Activated CD4-positive, CD25-positive, alpha-beta regulatory T cell treated with anti-CD3 and anti-CD28 coated beads, Interleukin-2, amount 50 U/mL, for 16 hours (primary cell): Measurements from ENCODE around the gene DNAJB5.
A peak's percentile ranks its signal among the peaks of the same experiment; 100 is the strongest.
"Not testable (repeated sequence)": the region's sequence is repeated elsewhere in the genome, so short reads cannot be mapped to it uniquely, and the experiment has no call there.

Source experiments
- DNase-seq: peaks from one replicate; pipeline ENCODE4 v3.0.0-alpha.2; 2020; ENCODE audit warnings: low read depth, low spot score

DNAJB5 gene

DNA sequence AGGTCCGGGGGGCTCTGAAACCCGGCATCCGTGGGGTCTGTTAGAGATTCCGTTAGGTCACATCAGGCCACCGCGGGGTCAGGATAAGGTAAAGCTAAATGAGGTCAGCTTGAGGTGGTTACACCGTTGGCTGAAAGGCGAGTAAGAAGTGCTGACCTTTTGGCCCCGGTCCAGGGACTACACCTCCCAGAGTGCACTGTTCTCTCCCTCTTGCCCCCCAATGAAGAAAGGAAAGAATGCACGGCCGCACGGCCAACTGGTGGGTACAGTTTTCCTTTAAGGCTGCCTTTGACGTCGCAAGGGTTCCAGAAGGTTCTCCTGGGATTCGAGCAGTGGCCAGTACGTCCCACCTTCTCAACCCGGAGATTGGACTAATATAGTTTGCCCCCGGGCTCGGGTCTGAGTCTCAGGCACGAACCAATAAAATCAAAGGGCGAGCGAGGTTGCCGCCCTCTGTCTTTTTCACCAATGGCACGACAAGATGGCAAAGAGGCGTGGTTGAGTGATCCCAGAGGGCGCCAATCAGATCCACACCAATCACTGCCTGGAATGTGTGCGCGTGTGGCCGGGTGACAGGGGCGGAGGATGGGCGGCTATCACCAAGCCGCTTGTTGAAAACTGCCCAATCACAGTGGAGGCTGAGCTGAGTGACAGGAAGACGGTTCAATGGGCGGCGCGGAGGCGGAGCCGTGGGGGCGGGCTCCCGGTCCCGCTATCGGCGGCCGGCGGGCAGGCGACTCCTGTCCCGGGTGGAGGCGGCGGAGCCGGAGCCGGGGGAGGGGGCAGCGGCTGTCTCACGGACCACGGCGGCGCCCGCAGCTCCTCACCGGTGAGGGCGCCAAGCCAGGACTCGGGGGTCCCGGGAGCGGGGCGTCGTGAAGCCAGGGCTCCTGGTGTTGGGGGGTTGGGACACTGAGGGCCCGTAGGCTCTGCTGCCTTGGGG lies at the start of gene DNAJB5:
TSS of gene DNAJB5 (plus strand) at position 743 of the 943 bp plus-strand sequence. CDS start 886 bp downstream, outside the sequence.
- peak; percentile 95 for DNase-seq

DNA sequence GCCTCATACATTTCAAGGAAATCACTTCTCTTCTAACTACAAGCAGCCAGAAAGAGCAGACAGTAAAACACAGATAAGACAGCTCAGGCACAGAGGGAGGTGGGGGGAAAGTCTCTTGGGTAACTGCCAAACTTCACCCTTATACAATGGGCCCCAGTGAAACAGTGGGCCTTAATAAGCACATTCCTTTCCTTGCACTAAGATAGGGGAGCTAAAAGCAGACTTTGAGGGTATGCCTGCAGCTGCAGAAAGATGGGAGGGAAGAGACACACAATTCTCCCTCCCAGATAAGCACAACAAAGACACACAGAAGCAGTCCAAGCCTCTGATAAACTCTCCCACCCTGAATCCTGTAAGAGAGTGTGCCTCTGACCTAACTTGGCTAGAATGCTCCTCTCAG lies 49.6 kb upstream of the DNAJB5 start:
- not testable (repeated sequence) for DNase-seq

DNA sequence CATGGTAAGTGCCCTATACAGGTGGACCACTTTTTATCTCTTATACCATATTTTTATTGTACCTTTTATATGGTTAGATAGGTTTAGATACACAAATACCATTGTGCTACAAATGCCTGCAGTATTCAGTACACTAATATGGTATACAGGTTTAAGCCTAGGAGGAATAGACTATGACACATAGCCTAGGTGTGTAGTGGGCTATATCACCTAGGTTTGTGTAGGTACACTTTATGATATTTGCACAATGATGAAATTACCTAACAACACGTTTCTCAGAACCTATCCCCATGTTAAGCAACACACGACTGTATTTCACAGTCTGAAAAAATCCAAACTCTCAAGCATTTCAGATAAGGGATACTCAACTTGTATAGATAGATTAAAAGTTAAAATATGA lies 41.1 kb upstream of the DNAJB5 start:
- no peak for DNase-seq

DNA sequence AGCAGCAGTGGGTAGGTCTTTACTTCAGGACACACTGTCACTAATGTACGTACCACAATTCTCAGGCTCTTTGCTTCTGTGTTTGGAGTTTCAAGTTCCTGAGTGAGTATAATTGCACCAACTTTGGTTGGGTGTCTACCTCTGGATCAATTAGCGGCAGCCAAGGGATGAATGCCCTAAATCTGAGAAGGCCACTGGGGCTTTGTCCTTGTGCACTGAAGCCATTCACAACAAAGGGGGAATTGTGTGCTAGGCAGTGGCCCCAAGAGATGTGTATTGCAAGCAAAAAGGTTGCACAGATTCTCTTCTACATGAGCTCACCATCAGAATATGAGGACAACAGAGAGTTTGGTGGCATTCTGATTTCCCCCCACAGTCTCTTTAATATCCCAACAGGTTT lies 35.3 kb upstream of the DNAJB5 start:
- DNase-seq: no peak

DNA sequence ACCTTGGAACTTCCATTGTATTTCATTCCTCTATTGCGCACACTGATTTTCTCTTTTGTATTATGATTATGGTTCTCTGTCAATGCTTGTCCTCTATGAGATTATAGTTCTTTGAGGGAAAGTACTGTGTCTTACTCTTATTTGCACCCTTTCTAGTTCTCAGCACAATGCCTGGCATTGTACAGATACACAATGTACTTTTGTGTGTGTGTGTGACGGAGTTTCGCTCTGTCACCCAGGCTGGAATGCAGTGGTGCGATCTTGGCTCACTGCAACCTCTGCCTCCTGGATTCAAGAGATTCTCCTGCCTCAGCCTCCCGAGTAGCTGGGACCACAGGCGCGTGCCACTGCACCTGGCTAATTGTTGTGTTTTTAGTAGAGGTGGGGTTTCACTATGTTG lies 33.5 kb upstream of the DNAJB5 start:
- not testable (repeated sequence) for DNase-seq

DNA sequence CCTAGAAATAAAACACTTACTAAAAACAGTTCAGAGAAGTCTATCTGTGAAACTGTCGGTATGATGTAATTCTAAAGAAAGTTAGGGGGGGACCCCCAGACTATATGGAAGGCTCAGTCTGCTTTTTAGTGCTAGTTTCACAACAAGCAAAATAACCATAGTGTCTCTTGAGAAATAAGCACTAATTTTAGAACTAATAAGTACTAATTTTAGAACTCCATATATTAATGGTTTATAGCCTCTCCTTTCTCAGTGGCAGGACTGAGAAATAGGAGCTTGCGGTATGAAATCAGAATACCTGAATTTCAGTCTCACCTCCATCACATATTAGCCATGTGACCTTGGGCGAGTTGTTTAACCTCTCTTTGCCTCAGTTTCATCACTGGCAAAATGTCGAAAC lies 32.9 kb upstream of the DNAJB5 start:
- DNase-seq: no peak

DNA sequence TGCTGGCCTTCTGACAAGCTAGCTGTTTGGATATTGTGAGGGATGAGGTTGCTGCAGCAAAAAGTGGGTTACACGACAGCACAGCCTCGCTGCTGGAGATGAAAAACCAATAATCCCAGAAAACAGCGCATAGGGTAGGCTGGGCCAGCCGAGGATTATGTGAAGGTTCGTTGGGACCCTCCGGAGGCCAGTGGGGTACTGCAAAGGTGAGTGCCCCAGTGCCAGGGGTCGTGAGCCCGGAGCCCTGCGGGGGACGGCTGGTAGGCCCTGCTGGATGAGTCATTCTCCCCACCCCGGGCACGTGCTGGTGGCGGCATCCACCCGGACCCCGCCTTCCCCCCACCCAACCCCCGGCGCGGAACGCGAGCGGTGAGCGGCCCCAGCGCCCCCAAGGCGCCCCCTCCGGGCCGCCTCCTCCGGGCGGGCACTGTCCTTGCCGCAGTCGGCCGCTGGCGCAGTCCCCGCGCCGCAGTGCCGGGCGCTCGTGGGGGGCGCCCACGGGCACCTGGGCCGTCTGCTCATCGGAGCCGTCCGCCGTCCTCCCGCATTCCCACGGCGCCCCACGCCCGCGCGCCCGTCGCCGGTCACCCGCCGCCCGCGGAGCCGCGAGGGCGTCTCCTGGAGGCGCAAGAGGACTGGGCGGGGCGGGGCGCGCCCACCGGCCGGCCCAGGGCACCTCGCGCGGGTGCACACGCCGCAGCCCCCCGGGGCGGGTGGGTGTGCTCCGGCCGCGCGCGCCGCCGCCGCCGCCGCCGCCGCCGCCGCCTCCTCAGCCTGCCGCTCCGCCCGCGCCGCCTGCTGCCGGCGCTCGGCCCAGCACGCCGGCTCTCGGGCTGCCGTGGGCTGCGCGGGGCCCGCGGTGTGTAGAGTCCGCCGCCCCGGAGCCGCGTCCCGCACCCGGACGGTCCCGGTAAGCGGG lies 31.8 kb upstream of the DNAJB5 start, which contains the start of gene PHF24:
TSS of gene PHF24 (plus strand) at position 794 of the 919 bp plus-strand sequence. CDS start 13,014 bp downstream, outside the sequence.
- no peak for DNase-seq

DNA sequence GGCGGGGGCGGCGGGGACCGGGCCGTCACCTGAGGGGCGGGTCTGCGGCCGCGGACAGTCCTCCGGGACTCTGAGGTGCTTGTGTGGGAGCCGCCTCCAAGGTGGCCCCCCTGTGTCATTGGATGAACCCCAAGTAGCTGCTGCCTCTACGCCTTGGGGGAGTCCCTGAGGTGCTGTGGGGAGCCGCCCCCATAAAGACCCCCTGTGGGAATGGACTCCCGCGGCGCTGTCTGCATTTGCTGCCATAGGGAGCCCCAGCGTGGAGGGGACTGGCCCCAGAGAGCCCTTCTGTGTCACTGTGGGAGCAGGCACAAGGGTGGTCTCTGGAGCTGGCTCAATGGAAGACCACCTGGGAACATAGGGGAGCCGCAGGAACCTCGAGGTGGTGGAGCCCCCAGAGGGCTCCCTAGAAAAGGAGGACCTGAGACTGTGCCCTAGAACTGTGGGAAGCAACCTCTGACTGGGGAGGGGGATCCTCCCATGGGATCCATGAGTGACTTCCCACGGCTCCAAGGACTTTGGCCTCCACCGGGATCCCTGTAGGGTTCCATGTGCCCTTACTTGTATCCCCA lies 31.0 kb upstream of the DNAJB5 start:
- no peak for DNase-seq

DNA sequence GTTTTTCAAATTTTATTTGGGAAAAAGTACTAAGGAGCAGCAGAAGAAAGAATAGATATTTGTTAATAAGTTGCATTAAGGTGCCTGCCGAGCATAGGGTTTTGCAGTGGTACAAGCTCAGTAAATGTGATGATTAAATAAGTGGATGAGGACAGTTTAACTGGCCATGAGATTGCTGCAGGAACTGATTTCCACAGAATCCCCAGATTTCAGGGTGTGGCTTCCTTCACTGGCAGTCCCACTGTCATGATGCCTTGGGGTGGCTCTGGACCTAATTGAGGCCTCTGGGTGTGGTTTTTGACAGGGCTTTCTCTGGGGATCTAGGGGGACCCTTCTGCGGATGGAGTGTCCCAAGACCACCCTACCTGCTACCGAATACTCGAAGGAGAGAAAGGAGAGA lies 30.1 kb upstream of the DNAJB5 start:
- DNase-seq: no peak

DNA sequence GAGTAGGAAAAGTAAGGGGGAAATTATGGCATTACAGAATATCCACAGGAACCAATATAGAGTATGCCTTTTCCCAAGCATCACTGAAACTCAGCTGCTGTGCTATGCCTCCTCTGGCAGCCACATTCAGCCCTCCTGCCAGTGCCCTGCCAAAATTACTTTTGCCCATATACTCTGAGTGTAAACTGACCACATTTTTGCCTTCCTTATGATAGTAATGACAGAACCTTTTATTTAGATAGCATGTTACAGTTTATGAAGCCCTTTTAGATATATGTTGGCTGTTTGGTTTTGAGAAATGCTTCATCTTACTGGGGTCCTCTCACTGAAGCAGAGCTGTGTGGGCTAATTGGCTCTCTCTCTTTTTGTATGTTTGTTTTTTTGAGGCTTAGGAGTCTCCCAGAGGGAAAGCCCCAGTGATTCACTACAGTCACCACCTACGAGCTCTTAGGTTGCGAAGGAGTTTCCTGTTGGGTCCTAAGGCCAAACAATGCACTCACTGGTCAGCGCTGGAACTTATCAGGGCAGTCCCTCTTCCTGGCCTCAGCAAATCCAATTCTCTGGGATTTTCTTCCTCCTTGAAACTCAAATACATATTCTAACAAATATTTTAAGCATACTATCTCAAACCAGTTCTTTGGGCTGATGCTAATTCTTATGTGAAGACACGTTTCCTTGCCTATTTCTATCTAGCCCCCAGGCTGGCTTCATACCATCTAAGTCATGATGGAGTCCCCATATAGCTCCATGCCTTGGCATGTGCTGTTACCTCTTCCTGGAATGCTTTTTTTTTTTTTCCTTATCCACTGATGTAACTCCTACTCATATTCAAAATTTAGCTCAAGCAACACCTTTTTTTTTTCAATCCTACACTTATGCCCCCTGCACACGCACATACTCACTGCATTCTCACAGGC lies 27.7 kb upstream of the DNAJB5 start:
- no peak for DNase-seq

DNA sequence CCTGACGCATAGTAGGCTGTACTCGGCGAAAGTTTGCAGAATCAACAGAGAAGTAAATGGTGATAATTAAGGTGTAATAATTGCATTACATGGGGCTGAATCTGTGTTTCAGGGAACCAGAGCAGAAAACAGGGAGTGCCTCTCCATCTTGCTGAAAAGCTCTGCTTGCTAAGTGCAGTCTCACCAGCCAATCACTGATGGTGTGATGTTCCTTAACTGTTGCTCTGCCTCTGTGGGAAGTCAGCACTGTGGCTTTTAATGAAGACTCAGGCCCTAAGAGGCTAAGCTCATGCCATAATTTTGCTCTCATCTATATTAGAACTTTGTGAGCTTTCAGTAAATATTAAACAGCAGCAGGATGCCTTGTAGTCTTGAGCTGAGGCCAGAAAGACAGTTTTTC lies 27.0 kb upstream of the DNAJB5 start:
- DNase-seq: no peak

DNA sequence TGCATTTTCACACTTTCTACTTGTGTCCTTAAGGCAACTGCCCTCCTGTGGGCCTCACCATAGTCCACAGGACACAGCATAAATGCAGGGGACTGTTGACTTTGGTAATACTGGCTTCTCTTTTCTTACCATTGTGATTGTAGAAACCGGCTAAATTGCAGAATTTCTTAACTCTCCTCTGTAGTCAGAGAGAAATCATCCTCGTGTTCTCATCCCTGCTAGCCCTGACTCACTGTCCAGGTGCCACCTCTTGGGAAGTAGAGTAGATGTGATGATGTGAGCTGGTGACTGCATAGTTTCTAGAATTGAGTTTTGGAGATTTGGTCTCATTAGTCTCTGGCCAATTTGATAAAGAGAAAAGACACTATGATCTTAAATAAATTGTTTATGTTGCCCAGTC lies 26.0 kb upstream of the DNAJB5 start:
- no peak for DNase-seq

DNA sequence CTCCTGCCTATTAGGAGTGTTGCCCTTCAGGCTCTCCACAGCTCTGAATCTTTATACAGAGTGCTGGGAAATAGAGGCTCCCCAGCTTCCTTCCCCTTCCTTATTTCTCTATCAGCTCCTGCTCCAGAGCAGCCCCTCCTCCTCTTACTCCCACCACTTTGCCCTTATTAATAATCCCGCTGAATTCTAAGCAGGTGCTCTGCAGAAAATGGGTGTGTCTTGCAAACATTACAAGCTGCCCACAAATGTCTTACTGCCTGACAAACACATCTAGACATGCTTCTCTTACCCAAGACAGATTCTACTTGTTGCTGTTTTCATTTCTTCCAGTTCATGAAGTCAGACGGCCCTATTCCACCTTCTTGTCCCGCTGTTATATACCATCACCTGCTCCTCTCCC lies 25.1 kb upstream of the DNAJB5 start:
- no peak for DNase-seq

DNA sequence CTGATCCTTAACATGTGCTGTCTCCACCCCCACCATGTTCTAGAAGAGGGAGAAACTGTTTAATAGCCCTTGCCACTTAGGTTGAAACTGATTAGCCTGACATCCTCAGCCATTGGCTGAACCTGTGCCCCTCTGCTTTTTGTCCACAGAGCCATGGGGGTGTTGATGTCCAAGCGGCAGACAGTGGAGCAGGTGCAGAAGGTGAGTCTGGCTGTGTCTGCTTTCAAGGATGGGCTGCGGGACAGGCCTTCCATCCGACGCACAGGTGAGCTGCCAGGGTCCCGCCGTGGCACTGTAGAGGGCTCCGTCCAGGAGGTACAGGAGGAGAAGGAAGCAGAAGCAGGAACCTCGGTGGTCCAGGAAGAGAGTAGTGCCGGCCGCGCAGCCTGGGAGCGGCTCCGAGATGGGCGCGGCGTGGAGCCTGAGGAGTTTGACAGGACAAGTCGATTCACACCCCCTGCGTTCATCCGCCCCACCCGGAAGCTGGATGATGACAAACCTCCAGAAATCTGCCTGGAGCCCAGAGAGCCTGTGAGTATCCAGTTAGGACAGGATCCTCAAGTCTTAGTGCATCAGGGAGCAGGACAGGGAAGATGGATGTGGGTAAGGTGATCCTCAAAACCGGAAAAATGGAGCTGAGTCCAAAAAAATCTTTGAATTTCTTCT lies 18.3 kb upstream of the DNAJB5 start:
- DNase-seq: no peak

DNA sequence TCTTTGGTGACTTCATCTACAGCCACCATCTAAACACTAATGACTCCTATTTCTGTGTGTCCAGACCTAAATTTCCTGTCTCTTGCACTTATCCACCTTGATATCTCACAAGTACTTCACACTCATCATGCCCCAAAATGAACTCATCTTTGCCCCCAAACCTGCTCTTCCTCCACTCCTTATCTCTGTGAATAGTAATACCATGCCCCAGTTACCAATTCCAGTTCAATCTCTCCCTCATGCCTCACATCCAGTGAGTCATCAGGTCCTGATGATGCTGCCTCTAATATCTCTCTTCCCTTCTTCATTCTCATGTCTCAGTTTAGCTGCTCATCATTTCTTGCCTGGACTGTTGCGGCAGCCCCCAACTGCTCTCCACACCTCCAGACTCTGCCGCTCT lies 14.9 kb upstream of the DNAJB5 start:
- no peak for DNase-seq

DNA sequence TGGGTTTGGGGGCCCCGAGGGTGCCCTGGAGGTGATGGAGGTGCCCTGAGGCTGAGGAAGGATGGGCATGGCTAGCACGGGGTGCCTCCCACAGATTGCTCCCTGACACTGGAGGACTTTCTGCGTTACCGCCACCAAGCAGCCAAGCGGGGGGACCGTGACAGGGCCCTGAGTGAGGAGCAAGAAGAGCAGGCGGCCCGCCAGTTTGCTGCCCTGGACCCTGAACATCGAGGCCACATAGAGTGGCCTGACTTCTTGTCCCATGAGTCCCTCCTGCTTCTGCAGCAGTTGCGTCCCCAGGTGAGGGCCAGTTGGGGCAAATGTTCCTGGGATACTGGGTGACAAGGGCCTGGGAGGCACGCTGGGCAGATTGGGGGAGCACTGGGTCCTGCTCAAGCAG lies 13.1 kb upstream of the DNAJB5 start:
- DNase-seq: no peak

DNA sequence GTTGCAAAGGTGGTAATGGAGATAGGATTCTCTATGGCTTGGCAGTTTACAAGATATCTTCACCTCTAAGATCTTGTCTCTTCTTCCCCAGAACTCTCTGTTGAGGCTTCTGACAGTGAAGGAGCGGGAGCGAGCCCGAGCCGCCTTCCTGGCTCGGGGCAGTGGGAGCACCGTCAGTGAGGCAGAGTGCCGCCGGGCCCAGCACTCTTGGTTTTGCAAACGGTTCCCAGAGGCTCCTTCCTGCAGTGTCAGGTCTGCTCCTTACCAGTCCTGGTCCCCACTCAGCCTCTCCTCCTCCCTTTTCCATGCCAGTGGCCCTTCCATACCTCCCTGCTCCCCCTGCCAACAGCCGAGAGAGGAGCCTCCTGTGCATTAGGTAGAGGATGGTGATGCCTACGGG lies 12.6 kb upstream of the DNAJB5 start:
- DNase-seq: no peak

DNA sequence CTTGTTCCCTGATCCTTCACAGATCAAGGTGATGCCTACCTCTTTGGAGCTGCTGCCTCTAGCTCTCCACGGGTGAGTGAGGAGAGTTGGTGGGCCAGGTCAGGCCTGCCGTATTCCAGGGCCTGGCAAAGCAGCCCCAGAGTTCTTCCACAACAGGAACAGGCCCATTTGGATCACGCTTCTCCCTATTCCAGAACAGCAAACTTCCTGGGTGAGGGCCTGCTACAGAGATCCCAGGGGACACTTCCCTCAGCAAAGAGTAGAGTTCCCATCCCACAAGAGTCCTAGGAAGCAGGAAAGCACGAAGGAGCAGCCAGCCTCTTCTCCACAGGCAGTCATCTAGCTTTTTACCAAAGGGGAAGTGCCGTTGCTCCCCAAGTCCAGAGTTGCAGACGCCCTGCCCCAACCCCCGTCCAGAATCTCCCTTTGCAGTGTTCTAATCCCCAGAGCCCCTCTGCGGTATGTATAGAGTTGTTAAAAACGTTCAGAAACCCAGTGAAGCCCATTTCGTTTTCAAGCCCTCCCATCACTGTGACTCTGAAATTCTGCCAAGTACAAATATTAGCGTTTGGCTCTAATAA lies 9.3 kb upstream of the DNAJB5 start:
- DNase-seq: no peak

DNA sequence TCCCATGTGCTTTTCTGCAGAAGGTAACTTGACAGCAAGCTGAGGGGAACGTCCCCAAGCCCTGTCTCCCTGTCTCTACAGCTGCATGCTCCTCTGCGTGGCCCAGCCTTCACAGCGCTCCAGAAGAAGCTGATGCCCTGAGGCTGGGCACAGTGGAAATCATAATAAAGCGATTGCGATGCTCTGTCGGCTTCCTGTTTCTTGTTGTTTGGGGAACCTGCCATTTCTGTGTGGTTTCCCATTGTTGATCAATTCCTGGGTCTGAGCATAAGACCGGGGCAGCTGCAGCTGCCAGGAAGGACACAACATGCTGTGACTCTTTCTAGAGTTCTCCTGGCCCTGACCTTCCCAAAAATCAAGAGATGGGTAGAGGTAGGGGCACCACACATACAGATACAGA lies 7.2 kb upstream of the DNAJB5 start:
- no peak for DNase-seq

DNA sequence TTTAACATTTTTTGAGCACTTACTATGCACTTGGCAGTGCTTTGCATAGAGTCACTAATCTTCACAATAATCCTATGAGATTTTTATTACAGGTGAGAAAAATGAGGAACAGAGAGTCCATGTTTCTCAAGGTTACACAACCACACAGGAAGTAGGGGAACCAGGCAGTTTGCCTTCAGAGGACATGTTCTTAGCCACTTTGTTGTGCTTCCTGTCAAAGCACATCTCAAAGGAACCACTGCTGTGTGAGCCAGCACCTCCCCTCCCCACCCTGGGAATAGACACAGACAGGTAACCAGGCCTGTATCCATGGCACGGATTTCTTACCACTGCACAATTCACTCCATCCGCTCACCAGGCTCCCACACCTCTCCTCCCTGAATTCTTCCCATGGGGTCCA lies 6.3 kb upstream of the DNAJB5 start:
- no peak for DNase-seq
